Skin epidermis (tissue), 12 donors: ENCODE measurements around the gene KCNK15.

Experiments used
- H3K27ac ChIP-seq, 21 experiments: fragments of 200-600 bp; sonication (generic) in 11 of 21; one replicate each; pipeline ENCODE4 v1.5.0; 2020; ENCODE audit warnings: mild to moderate bottlenecking in 3 of 21, inconsistent platforms in 2 of 21, moderate library complexity in 2 of 21
- H3K4me3 ChIP-seq, 7 experiments: fragments of 200-600 bp; sonication (generic) in 2 of 7; one replicate each; pipeline ENCODE4 v1.5.0; 2020; ENCODE audit warnings: inconsistent platforms in 2 of 7, mild to moderate bottlenecking in 2 of 7, moderate library complexity in 1 of 7

The KCNK15 gene

GRCh38 chr20:44730441-44730840, 15.2 kb upstream of the KCNK15 start:
- Histone ChIP-seq H3K27ac (peak overlapping the region in 1 of 21 experiments; percentile 22), H3K4me3 (no peak overlapping the region)

- Histone ChIP-seq H3K4me3 (no peak overlapping the region), H3K27ac (peak overlapping the region in 2 of 21 experiments; percentile 18 to 38)
Measured at GRCh38 chr20:44731657-44732056, 14.0 kb upstream of the KCNK15 start.

GRCh38 chr20:44732327-44732726, 13.3 kb upstream of the KCNK15 start:
- Histone ChIP-seq H3K4me3 (no peak overlapping the region), H3K27ac (peak overlapping the region in 2 of 21 experiments; percentile 4)

- Histone ChIP-seq H3K27ac (no peak overlapping the region), H3K4me3 (no peak overlapping the region)
Measured at GRCh38 chr20:44733341-44734069, 12.2 kb upstream of the KCNK15 start.

GRCh38 chr20:44734938-44735337, 10.7 kb upstream of the KCNK15 start:
- H3K4me3 ChIP-seq = no peak overlapping the region
- H3K27ac ChIP-seq = no peak overlapping the region

- Histone ChIP-seq H3K4me3 (no peak overlapping the region), H3K27ac (no peak overlapping the region)
Measured at GRCh38 chr20:44735816-44736169, 9.9 kb upstream of the KCNK15 start.

- Histone ChIP-seq H3K4me3 (no peak overlapping the region), H3K27ac (no peak overlapping the region)
Measured at GRCh38 chr20:44736170-44737021, 9.3 kb upstream of the KCNK15 start.

GRCh38 chr20:44737116-44737515, 8.5 kb upstream of the KCNK15 start:
- no peak overlapping the region for H3K4me3 ChIP-seq
- no peak overlapping the region for H3K27ac ChIP-seq

- Histone ChIP-seq H3K27ac (no peak overlapping the region), H3K4me3 (no peak overlapping the region)
Measured at GRCh38 chr20:44738813-44739477, 6.7 kb upstream of the KCNK15 start.

GRCh38 chr20:44739942-44740341, 5.7 kb upstream of the KCNK15 start:
- H3K4me3 ChIP-seq = no peak overlapping the region
- H3K27ac ChIP-seq = no peak overlapping the region

- Histone ChIP-seq H3K27ac (no peak overlapping the region), H3K4me3 (no peak overlapping the region)
Measured at GRCh38 chr20:44742304-44743079, 3.2 kb upstream of the KCNK15 start.

GRCh38 chr20:44743080-44743701, 2.5 kb upstream of the KCNK15 start:
- no peak overlapping the region for H3K27ac ChIP-seq
- no peak overlapping the region for H3K4me3 ChIP-seq

GRCh38 chr20:44743916-44744655, 1.6 kb upstream of the KCNK15 start:
- no peak overlapping the region for H3K27ac ChIP-seq
- no peak overlapping the region for H3K4me3 ChIP-seq

GRCh38 chr20:44745122-44745597, 505 bp upstream of the KCNK15 start:
- H3K27ac ChIP-seq = peak overlapping the region in 10 of 21 experiments; percentile 14 to 88 (median 67)

GRCh38 chr20:44746367-44747165, 901 bp downstream of the KCNK15 start:
- Histone ChIP-seq H3K27ac (peak overlapping the region in 9 of 21 experiments; percentile 7 to 88 (median 67)), H3K4me3 (peak overlapping the region; percentile 25 to 52 (median 35))

More at GRCh38 chr20:44745122-44745597, 505 bp upstream of the KCNK15 start:
- peak overlapping the region in 4 of 7 experiments; percentile 25 to 52 (median 46) for H3K4me3 ChIP-seq

GRCh38 chr20:44747166-44748004, 1.7 kb downstream of the KCNK15 start:
- no peak overlapping the region for H3K27ac ChIP-seq
- no peak overlapping the region for H3K4me3 ChIP-seq

- Histone ChIP-seq H3K27ac (no peak overlapping the region), H3K4me3 (no peak overlapping the region)
Measured at GRCh38 chr20:44748005-44748370, 2.3 kb downstream of the KCNK15 start.
